HG02885 (cell line): Measurements from ENCODE around the gene NOM1.

ENCODE experiments used
- ATAC-seq: cut with Tn5 transposase; IDR thresholded peaks from one replicate; pipeline ENCODE4 v1.9.1; 2021; ENCODE audit warnings: mild to moderate bottlenecking; ENCODE audit not compliant: unreplicated experiment, poor library complexity

Gene NOM1

DNA sequence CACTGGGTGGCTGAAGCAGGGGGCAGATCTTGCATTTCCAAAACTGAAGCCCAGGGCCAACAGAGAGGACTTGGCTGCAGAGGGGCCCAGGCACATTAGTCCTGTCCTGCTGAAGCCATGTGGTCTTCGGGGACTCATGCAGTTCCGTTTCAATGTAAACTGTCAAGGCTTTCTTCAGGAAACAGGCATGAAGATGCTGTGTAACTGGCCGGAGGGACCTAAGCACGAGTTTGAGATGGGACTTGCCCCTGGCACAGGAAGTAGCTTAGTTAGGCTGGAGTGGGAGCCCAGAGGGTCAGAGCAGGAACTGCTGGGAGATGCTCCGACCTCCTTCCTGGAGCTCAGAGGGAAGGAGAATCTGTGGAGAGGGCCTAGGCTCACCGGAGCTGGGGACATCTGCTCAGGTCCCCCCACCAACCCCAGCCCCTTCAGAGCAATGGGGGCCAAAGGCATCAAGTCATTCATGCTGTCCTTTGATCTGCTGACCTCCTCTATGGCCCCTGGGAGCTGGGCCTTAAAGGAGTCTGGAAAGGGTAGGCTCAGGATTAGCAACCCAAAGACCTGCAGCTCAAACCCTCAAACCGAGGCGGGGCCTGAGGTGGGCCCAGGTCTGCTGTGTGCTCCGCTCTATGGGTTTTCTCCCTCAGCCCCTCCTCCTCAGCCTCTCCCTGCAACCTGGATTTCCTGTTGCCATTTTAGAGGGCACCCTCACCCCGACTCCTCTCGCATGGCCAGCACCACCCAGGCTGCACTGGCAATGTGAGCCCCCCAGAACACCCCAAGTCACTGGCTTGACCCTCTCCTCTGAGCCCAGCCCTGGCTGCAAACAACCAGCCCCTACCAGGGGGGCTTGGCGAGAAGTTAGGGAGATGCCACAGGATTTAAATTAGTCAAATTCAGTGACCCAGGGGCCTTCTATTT, 65.4 kb downstream of the NOM1 start:
- ATAC-seq, result no peak

GRCh38 chr7:157016024-157016351, 66.5 kb downstream of the NOM1 start:
- ATAC-seq, result peak; percentile 8

GRCh38 chr7:157016352-157017041, 67.0 kb downstream of the NOM1 start:
- peak; percentile 71 for ATAC-seq

DNA sequence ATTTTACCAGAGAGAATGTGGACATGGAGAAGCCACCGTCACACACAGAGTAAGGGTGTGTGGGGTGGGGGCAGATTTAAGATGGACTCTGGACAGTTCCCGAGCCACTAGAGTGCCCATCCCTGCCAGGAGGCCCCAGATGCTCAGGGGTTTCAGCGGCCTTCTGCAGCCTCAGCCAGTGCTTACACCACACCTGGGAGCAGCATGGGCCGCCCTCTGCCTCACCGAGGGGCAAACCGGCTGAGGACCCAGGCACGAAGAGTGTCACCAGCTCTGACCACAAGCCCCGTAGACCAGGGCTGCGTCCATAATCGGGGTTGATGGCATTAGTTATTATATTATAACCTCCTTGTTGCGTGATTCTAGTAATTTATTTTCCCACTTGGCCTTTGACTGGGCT, 67.6 kb downstream of the NOM1 start:
- ATAC-seq, result no peak

DNA sequence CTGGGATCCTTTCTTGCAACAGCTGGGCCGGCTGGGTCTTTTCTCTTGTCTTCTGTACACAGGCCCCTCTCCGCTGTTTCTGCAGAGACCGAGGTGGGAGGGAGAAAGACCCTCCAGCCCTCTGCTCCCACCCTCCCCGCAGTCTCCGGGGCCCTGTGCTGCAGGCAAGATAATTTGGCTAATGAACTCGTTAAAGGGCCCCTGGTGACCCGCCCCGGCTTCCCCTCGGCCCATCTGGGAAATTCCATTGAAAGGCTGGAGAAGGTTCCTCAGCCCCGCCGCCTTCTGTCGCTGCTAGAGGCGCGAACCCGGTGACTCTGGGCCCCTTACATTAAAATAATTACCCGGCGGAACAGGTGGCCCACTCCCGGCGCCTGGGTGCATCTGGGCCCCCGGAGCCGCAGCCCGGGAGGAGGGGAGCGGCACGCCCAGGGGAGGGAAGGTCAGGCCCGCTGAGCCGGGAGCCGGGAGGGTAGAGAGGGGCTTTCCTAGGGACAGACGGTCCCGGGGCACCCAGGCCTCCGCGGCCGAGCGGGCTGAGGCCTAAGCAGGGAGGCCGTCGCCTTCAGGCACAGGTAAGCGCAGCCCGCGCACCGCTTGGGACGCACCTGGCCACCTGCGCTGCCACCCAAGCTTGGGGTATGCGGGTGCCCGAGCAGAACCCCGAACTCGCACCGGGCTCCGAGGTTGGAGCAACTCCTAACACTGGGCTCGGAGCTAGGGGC, 68.3 kb downstream of the NOM1 start:
- ATAC-seq, result no peak

DNA sequence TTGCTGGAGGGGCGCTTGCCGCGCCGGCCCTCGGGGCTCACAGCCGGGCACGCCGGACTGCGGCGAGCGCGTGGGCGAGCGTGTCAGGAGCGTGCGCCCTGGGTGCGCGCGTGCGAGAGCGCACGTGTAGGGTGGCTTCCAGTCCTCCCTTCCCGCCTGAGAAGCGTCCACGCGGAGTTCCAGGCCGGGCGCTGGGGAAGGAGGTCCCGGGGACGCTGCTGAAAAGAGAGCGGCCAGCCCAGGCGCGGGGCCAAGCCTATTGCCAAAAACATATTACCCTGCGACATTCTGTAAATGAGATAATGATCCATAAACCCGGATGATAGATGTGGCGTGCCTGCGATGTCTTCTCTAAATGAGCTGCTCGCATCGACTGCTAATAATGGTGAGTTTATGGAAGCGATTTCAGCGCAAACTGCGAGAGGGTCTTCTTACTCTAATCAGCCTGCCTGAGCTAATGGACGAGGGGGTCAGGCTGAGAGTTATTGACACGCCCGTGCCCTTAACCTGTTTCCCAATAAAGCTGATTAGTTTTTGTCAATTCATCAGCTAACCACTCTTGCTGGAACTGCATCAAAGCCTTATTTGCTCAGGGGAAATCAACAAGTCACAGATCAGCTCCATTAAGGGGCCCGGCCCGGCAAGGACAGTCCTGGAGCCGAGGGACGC, 69.0 kb downstream of the NOM1 start:
- no peak for ATAC-seq

GRCh38 chr7:157018997-157019608, 69.6 kb downstream of the NOM1 start:
- ATAC-seq, result no peak

GRCh38 chr7:157019718-157020451, 70.4 kb downstream of the NOM1 start:
- no peak for ATAC-seq

GRCh38 chr7:157020514-157021070, 71.1 kb downstream of the NOM1 start:
- no peak for ATAC-seq

DNA sequence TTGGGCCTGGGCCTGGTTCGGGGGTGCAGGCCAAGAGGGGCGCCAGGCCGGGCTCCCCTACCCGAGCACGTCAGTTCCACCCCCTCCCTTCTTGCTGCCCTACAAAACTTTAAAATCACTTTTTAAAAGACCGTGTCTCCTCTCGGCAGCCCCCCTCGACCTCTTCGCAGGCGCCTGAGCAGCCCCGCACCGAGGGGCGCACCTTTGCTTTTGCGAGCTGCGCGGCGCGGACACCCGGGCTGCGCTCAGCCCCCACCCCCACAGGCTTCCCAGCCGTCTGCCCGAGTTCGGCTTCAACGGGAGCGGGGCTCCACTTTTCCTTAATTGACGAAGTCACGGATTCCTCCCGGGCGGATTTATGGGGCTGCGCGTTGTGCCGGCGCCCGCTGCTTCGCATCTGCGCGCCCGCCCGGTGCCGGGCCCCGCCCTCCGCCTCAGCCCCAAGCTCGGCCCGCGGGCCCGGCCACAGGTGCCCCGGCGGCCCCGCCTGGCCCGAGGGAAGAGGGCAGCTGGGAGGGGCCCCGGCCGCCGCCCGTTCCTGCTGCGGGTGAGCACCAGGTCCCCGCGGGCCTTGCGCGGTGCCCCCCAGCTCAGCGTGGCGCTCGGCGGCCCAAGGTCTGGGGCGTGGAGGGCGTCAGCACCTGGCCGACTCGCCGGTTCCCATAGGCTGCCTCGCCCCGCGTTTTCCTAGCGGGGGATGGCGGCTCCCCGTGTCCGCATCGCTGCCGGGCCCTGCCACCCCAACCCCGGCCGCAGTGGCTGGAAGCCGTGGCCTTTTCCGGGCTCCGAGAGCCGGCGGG, 71.8 kb downstream of the NOM1 start:
- ATAC-seq, result no peak

DNA sequence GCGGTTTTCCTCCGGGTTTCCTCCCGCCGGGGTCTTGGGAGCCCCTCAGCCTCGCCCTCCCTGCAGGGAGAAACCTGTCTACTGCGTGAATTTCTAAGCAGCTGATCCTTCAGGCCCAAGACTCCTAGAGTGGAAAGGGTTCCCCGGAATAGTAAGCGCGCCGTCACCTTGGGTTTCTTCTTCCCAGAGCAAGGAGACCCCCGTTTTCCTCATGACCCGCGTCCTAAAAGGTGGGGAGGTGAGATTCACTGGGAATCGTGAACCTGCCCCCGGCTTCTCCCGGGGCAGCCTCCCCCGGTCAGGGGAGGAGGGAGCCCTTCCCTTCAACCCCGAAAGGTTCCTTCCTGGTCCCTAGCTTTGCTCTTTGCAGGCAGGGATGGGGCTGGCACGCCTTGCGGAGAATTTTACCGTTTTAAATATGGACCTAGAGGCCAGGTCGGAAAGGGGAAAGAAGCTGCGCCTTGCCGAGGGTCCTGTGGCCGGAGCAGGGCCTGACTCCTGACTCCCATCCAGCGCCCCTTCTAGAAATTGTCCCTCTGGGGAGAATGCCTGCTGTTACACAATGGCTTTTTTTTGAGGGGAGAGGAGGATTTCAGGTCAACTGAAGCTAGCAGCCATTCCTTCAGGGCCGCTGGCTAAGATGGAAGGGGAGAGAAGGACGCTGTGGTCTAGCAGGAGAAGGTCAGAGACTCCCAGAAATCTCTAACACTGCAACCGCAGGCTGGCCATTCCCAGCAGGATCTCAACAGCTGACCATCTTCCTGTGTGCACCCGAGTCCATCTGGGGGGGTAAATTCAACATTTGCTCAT, 72.6 kb downstream of the NOM1 start:
- no peak for ATAC-seq
